HG03565 (cell line): ENCODE measurements around the gene CLIC3.
"Not testable (repeated sequence)": the region's sequence is repeated elsewhere in the genome, so short reads cannot be mapped to it uniquely, and the experiment has no call there.

Source experiments
- ATAC-seq: cut with Tn5 transposase; IDR thresholded peaks from one replicate; pipeline ENCODE4 v1.9.1; 2021; ENCODE audit warnings: mild to moderate bottlenecking, moderate library complexity; ENCODE audit not compliant: unreplicated experiment

Gene CLIC3, protein sequence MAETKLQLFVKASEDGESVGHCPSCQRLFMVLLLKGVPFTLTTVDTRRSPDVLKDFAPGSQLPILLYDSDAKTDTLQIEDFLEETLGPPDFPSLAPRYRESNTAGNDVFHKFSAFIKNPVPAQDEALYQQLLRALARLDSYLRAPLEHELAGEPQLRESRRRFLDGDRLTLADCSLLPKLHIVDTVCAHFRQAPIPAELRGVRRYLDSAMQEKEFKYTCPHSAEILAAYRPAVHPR

DNA sequence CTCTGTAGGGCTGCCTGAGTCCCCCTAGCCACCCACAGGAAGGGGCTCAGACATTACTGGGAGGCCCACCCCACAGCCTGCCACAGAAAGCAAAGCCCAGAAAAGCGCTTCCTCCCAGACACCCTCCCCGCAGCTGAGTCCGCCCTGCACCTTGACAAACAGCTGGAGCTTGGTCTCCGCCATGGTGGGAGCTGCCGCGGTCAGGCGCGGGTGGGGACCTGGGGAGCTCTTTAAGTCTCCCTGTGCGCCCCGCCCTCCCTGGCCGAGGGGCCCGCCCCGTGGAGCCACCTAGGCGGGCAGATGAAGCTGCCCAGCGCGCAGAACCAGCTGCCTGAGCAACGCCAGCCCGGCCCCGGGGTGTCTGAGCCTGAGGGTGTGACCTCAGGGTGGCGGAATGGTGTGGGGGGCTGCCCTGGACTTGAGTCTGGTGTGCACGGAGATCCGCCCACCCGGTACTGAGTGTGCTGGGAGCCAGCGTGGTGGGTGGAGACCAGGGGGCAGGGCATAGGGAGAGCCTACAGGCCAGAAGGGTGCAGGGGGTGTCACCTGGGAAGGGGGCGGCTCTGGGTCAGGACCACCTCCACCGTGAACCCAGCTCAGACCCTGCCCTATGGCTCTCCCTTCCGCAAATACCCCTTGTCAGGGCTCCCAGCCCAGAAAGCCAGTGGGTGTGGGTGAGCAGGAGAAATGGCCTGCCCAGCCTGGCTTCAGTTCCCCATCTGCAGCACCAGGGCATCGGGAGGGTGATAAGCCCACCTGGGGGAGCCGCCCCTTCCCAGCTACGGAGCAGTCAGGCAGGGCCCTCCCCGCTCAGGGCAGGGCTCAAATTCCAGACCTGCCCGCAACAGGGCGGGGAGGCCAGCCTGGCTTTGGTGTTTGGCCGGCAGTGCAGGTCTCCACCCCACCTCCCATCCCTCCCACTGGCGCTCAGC, at the start of gene CLIC3:
Gene CLIC3 (minus strand): TSS at position 208 of the 932 bp plus-strand sequence. CDS start 25 bp downstream, at position 183.
- no peak for ATAC-seq

DNA sequence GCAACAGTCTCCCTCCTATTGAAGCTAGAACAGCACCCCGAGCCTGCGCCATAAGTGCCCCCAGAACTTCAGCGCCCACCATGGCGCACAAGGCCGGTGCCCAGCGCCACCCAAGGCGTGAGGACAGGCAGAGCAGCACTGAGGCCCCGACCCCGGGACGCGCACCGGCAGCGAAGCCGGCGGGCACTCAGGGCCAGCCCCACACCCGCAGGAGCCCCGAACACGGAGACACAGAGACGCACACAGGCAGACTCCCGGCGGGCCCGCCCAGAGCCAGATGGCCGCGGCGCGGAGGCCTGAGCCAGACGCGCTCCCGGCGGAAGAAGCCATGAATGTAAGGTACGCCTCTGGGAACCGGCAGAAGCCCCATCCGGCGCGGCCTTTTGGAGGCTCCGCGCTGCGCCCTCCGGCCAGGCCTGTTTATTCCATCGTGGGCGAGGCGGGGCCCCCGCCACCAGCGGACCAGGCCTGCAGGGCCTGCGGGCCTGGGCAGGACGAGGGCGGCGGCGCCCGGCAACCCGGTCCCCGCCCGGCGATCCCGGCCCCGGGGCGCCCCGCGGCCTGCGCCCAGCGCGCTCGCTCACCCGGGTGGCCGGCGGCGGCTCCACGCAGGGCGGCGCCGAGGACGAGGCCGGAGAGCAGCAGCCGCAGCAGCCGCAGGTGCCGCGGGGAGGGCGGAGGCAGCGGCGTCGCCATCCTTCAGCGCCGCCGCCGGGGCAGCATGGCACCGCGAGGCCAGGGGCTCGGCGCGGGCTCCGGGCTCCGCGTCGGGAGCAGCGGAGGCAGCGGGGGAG, 49.1 kb upstream of the CLIC3 start:
- no peak for ATAC-seq

DNA sequence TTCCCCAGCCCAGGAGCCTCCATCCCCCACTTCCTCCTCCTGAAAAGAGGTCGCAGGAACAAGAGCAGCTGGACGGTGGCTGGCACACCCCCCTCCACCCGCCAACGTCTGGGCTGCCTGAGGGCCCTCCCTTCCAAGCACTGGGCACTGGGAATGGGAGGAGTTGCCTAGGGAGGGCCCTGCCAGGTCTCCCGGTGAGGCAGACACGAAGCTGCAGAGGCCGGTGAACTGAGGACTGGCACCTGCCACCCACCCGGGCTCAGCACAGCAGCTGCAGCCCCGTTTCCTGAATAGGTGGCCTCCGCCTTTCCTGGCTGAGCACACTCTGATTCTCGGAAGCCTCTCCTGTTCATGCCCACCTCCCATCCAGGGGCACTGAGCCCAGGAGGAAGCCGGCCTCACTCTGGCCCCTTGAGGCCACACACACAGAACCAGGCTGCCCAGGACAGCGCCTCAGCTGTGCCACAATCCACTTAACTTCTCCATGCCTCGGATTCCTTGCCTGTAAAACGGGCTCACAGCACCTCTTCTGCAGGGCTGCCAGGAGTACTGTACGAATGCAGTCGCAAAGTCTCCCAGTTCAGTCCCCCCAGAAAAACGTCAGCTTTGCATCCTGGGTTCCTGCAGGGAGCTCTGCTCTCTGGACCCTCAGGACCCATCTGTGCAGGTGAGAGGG, 48.3 kb upstream of the CLIC3 start:
- no peak for ATAC-seq

DNA sequence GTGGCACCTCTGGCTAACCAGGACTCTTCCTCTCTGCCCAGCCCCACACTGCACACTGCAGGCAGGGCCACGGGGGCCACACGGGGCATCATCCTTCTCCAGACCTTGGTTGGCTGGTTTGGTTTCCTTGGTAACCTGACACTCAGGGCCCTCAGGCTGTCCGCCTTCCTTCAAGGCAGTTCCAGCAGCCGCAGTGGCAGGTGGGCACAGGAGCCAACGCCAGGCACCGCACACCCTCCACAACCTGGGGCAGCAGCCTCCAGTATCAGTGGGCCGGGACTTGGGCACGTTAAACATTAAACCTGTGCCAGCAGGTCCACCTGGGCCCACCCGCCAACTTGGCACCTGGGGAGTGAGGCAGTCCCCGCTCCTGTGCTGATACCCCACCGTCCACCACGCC, 47.7 kb upstream of the CLIC3 start:
- ATAC-seq: no peak

DNA sequence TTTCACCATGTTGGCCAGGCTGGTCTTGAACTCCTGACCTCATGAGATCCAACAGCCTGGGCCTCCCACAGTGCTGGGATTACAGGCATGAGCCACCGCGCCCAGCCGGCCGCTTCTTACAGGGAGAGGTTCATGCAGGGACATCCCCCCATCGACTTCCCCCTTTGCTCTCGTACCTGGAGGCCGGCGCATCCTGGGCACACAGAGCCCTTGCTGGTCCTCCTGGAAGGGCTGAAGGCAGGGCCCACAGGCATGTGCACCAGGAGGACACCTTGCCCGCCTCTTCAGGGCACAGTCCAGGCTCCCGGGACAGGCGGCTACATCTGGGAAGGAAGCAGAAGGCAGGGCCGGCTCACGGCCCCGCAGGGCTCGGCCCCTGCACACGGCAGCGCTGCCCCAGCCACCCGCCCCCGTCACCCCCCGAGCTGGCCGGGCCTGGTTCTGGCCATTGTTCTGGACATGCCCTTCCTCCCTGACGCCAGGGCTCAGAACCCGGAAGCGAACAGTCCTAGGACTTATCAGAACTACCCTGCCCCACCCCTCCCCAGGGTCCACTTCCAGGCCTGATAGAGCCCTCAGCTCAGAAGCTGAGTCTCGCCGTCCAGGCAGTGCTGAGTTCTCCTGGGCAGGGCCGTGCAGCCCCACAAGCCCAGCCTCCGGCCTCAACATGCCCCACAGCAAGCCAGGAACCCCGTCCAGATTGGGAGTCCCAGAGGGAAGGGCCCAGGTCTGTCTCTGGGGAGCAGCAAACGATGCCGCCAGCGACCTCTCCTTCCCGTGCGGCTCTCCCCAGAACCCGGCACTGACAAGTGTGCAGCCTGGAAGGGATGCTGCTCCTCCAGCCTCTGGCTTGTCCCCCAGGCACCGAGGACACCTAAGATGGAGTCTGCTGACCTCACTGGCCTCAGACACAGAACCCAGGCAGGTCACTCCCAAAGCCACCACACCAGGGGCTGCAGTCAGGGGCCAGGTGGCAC, 46.7 kb upstream of the CLIC3 start:
- no peak for ATAC-seq

DNA sequence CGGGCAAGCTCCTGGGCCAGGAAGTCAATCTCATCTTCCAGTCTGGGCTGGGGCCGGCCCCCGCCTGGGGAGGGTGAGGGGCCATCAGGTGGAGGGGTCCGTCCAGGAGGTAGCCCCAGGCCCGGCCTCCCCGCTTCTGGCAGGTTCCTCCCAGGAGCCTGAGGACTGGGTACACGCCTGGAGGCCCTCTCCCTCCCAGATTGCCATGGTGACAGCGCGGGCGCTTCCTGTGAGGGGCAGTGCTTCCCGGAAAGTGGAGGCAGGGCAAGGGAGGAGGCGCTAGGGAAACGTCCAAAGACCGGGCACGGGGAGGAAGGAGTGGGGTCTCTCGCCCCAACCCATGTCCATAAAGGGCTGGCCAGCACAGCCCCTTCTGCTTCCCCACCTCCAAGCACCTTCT, 44.8 kb upstream of the CLIC3 start:
- ATAC-seq: no peak

DNA sequence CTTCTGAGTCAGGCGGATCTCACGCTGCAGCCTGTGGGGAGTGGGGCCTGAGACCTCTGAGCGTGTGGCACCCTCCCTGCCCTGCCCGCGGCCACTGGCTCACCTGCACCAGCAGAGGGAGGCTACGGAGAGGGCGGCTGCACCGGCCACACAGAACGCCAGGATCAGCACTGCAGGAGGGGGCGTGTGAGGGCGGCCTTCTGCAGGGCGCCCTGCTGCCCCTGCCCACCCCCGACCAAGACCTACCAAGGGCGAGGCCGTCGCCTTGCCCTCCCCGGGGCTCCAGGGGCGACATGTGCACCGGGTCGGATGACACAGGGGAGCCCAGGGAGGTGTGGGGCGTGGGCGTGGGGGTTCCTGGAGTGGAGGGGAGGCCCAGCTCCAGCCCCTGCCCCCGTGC, 44.2 kb upstream of the CLIC3 start:
- ATAC-seq: no peak

DNA sequence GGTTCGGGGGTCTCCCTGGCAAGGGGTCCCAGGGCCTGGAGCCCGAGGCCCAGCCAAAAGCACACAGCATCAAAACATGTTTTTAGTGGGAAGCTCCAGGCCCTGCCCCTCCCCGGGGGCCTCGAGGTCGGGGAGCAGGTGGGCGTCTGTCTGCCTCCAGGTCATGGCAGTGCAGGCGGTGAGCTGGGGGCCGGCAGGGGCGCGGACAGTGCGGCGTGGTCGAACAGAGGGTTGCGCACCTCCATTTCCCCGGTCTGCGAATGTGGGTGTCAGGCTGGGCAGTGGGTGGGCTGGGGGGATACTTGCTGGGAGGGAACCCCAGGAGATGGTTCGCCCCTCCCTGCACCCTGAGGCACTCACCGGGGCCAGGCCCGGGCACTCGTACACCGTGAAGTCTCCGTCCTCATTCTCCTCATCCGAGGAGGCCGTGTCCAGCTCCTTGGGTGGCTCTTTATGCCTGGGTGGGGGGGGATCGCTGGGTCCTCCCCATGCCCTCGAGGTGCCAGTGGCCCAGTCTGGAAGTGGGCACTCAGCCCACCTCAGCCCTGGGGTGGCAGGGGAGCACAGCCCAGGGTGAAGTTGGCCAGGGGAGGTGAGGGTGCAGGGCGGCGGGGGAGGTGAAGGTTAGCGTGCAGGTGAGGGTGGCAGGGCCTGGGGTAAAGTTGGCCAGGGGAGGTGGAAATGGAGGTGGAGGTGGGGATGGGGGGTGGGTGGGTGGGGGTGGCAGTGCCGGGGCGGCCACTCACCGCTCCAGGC, 43.4 kb upstream of the CLIC3 start:
- ATAC-seq: no peak

DNA sequence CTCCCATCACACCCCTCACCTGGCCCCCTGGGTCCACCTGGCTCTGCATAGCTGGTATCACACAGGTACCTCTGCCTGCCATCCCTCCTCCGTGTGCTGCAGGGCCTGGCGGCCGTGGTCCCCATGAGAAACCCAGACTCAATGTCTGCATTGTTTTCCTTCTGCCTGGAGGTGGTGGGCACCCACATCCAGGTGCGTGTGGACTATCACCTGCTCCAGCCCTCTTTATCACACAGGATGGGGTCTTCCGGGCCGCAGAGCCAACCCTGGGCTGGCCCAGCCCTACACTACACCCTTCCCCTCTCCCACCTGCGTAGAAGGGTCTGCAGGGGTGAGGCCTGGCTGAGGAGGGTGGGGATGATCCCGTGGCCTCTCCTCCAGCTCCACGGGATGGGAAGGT, 42.5 kb upstream of the CLIC3 start:
- ATAC-seq: no peak

DNA sequence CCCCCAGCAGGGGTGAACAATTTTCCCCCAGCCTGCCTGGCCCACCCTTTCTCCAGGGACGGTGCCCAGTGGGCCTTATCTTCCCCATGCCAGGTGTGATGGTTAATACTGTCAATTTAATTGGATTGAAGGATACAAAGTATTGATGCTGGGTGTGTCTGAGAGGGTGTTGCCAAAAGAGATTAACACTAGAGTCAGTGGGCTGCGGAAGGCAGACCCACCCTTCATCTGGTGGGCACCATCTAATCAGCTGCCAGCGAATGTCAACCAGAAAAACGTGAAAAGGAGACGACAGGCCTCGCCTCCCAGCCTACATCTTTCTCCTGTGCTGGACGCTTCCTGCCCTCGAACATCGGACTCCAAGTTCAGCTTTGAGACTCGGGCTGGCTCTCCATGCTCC, 41.1 kb upstream of the CLIC3 start:
- ATAC-seq: no peak

DNA sequence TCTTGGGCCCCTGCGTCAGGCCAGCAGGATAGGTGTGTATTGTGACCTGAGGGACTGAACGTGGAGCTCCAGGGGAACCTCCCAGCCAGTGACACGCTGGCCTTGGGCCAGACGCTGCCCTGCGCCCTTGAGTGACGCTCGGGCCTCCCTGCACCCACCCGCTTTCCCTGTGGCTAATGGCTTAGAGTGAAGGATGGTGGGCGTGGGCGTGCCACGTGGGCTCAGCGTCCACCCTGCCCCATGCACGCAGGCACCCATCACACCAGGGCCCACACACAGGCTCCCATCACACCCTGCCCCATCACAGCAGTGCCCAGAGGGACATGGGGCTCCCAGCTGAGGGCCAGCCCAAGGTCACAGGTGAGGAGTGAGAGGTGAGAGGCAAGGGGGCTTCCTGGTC, 40.7 kb upstream of the CLIC3 start:
- ATAC-seq: no peak

DNA sequence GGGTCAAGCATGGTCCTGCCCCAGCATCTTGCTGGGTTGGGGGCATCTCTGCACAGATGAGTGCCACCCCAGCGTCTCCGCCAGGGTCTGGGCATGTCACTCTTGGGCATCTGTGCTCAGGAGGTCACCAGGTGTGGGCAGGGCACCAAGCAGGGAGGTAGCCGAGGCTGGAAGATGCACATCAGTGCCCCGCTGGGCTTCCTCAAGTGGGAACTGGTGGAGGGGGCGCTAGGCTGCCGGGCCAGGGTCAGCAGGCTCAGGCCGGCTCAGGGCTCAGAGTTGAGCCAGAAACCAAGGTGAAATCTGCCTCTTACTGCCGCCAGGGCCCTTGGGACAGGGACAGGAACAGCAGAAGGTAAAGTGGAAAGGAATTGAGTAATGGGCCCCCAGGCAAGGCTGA, 39.6 kb upstream of the CLIC3 start:
- ATAC-seq: no peak

DNA sequence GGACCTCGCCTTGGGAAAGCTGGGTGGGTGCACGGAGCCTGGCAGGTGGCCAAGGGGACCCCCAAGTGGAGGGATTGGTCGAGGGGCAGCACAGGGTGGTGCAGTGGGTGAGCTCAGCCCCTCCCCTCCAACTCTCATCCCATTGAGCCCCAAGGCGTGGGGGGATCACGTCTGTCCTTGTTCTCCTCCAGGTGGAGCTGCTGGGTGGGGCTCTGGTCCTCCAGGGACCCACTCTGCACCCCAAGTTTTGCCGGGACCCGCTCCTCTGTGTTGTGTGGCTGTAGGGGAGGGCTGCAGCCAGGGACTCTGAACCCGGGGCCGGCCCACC, 39.1 kb upstream of the CLIC3 start:
- ATAC-seq: no peak

DNA sequence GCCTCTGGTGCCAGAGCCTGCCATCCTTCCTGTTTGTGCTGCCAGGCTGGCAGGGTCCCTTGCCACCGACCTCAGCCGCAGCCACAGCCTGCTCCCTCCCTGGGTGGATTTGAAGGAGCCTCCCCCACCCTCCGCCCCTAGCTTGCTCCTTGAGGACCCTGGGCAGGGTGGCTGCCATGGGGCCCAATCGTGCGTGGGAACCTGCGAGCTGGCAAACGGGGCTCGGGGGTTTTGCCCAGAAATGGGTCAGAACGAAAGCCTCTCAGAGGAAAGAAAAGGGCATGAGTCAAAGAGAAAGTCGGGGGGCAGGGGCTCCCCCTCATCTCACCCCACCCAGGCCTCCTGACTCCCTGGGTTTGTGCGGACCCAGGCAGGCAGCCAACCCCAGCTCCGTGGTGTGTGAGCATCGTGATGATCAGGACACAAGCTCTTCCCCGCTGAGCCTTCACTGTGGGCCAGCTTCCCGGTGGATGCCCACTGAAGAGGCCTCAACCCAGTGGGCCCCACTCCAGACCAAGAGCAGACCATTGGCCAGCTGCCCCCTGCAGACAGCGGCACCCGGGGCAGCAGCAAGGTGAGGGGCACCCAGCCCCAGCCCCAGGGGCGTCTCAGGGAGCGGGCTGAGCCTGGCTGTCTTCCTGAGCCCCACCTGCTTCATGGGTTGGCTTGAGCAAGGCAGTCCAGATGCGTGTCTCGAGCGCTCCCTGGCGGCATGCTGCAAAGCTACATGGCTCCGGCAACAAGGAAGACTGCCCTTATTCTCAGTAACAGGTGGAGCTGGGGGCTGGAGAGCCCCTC, 38.5 kb upstream of the CLIC3 start:
- no peak for ATAC-seq

DNA sequence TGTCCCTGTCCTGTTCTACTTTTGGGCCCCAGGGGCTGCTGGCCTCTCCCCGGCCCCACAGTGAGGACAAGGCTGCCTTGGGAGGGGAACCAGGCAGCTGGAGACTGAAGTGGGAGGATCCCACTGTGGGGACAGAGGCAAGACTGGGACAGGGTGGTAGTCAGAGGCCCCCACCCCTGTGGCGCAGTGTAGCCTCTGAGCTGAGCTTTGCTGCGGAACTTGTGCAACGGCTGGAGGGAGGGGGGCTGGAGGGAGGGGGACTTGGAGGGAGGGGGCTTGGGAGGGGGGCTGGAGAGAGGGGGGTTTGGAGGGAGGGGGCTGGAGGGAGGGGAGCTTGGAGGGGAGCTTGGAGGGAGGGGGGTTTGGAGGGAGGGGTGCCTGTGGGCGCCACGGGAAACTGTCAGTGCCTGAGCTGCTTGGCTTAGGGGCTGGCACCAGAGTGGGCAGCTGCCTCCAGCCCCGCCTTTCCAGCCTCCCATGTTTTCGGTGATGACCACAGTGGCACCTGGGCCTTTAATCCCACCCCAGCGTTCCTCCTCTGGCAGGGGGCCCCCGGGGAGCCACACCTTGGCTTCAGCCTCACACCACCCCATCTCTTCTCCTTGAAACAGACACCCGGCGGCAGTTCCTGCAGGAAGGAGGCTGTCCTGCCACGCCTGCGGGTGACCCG, 37.8 kb upstream of the CLIC3 start:
- ATAC-seq: no peak

DNA sequence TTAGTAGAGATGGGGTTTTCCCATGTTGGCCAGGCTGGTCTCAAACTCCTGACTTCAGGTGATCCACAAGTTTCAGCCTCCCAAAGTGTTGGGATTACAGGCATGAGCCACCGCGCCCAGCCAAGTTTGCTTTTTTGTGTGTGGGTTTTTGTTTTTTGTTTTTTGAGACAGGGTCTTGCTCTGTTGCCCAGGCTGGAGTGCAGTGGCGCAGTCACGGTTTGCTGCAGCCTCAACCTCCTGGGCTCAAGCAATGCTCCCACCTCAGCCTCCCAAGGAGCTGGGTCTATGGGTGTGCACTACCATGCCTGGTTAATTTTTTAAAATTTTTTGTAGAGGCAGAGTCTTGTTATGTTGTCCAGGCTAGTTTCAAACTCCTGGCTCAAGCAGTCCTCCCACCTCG, 37.1 kb upstream of the CLIC3 start:
- not testable (repeated sequence) for ATAC-seq

DNA sequence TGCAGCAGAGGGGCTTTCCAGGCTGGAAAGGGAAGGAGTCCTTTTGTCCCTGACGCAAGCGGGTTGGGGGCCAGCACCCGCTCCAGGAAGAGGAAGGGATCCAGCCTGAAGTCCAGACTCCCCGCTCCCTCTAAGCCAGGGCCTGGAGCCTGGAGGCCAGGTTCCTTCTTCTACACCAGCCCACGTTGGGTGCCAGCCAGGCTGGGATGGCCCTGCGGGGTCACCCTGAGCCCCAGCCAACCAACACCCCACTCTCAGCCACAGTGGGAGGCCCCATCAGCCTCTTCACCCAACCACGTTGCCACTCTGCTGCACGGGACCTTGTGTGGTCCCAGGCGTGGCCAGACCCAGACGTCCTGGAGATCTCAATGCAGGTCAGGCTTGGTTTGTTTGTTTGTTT, 36.5 kb upstream of the CLIC3 start:
- ATAC-seq: no peak
